ENCODE results near the gene GPC6.
"Not testable (repeated sequence)": the region's sequence is repeated elsewhere in the genome, so short reads cannot be mapped to it uniquely, and the experiment has no call there.

GPC6 gene

DNA sequence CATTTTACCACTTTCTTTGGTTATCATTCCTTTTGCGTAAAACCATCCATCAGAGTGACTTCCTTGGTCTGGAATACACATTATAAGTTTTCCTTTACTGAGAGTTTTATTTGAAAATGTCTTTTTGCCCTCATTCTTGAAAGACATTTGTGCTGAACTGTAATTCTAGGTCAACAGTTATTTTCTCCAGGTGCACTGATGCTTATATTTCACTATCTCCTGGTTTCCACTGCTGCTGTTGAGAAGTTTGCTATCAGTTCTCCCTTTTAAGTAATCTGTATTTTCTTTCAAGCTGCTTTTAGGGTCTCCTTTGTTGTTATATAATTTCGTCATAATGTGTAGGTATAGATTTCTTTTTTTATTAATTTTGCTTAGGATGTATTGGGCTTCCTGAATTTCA, 1092.9 kb downstream of the GPC6 start:
- DNase-seq: no peak

DNA sequence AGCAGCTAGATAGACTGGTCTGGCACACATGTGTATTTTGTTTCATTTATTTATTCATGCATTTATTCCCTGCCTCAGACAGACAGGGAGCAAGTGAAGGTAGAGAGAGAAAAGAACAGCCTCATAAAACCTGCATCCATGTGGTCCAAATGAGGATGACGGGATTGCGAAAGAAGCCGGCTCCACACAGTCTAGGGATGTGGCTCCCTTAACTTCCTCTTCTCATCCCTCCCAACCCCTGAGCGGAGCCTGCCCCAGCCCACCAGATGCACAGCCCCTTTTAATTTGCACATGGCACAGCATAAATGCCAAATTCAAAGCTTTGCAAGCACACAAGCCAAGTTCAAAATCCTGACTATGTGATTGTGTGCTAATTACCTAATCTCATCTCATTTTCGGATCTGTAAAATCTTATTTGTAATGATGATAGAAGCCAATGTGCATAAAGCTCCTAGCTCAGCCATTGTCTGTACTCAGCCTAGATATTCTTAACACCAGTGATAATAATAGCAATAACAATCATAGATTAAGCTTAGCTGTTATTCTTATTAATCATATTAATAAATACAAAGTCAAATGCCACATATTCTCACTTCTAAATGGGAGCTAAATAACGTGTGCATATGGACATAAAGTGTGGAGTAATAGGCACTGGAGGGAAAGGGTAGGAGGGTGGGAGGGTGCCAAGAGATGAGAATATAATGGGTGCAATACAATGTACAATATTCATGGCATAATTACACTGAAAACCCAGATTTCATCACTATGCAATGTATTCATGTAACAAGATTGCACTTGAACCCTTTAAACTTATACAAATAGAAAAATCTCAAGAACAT, 1096.5 kb downstream of the GPC6 start:
- no peak for DNase-seq

DNA sequence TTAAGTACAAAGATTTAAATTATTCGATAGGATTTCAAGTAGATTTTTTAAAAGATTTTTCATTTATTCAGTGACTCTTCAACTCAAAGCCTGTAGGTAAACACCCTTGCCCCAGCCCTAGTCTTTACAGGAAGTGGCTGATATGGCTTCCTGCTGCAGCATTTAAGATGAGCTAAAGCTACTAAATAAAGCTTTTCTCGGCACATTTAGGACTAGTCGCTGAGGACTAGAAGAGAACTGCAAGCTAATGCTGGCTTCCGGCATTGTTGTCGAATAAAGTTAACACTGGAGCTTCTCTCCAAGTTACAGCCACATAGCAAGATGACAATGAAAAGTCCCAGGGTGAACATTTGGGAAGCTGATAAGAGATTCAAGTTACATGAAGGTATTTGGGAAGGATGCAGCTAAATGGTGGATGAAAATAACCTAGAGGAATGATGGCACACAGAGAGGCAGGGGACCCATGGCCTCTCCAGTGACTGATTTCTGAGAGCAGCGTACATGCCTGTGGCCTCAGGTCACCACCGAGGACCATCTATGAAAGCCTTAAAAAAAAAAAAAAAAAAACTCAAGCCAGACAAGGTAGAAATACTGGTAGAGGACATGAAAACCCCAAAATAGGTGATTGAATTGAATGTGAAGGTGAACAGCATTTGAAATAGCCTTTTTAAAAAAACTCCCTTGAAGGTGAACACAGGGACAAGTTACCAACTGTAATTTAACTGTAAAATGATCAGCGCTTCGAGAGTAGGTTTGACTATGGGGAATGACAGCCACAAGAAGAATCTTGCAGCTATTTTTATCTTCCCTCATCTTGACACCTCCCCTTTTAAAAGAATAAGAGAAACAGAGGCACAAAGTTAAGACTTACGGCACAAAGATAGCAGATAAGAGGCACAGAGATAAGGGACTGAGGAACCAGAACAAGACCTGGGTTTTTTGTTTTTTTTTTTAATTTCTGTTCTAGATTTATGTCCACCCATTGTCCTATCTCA, 1097.5 kb downstream of the GPC6 start:
- no peak for DNase-seq

DNA sequence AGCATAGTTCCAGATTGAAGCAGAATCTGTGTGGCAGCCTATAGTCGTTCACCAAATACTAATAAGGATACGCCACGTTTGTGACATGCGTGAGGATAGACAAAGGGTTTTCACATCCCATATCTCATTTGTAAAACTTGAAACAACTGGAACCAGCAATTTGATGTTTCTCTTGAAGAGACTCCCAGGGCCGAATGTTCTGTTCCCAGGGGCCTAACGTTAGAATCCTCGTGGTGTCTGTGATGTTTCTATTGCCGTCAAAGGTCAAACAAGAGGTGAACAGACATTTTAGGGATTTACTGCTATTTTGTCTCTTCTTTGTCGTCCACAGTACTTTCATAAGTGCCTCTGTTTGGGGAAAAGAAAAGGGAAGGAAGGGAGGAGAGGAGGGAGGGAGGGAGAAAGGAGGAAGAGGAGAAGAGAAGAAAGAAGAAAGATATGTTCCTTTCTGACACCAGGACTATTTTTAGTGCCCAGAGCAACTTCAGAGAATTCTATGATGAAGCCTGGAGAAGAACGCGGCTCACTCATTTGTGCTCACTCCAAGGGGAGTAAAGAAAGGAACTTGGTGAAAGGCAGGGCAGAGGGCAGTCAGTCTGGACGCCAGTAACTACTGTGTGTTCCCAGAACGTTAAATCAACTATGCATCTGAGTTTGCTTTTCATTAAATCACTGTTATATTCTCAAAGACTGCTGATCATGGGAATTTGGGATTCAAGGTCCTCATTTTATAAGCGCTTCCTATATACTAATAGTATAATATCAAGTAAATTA, 1098.3 kb downstream of the GPC6 start:
- no peak for DNase-seq

DNA sequence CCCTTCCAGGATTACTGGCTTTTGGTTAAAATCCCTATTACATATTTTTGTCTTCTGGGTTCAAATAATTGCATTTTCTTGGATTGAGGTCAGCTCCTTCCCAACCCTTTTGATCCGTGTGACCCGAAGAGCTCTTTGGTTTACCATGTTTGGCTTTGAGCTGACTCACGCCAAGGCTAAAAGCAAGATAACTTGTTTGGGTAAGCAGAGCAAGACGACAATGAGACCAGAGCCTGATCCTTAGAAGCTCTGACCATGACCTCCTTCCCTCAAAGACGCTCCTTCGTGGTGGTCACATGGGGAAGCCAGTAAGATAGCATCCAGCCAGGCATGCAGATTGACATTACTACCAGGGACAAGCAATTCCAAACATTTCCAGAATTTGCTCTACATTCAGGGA, 1099.0 kb downstream of the GPC6 start:
- DNase-seq: no peak

DNA sequence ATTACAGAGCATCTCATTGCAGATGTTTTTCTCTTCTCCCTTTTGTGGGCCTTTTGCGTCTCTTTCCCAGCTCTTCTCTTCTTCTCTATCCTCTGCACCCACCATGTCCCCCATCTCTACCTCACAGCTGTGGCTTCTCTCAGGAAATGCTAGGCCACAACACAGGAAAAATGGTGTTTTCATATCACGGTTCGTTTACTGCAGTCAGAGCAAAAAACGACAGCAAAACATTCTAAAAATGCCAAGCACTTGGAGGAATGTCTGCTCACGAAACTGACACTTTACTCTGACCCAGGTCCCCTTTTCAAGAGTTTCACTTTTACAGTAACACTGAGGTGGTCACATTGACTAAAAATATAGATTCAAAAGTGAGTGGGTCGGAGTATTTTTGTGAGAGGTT, 1100.7 kb downstream of the GPC6 start:
- no peak for DNase-seq

DNA sequence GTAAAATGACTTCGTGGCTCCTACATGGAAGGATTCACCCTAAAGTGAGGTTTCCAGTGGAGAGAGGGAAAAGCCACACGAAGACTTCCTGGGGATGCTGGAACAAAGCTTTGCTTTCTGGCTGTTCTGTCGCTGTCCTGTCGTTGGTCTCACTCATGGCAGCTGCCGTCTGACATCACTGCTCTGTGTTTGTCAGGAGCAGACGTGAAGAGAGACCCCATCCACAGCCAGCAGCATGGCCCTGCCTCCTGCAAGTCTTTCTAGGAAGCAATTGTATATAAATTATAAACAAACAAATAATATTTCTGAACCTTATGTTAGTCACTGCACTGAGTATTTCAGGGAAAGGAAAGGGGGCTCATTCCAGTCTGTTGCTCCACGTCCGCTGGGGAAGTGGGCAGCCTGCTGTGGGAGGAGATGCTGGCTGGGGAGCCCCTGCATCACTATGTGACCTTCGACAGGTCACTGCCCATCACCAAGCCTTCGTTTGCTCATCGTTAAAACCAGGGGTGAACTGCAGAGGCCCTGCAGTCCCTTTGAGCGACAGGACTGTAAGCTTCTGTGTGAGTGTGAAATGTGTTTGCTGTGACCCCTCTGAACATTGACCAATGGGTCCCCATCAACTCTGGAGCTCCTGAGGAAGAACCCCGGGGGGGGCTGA, 1101.9 kb downstream of the GPC6 start:
- DNase-seq: no peak

DNA sequence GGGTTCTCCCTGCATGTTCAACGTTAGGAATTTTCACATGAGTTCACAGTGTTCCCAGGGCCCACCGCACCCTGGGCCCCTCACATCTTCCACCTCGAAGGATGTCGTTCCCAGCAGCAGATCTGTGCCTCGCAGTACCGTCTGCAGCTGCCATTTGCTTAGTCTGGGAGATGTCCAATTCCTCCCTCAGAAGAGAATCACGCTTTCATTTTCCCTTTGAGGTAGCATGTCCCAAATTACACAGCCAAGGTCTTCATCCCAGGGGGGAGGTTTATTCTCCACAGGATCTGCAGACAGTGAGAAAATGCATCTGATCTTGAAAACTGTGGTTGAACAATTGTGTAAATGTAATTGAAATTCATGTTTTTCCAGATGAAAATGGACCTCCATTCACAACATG, 1102.7 kb downstream of the GPC6 start:
- no peak for DNase-seq

DNA sequence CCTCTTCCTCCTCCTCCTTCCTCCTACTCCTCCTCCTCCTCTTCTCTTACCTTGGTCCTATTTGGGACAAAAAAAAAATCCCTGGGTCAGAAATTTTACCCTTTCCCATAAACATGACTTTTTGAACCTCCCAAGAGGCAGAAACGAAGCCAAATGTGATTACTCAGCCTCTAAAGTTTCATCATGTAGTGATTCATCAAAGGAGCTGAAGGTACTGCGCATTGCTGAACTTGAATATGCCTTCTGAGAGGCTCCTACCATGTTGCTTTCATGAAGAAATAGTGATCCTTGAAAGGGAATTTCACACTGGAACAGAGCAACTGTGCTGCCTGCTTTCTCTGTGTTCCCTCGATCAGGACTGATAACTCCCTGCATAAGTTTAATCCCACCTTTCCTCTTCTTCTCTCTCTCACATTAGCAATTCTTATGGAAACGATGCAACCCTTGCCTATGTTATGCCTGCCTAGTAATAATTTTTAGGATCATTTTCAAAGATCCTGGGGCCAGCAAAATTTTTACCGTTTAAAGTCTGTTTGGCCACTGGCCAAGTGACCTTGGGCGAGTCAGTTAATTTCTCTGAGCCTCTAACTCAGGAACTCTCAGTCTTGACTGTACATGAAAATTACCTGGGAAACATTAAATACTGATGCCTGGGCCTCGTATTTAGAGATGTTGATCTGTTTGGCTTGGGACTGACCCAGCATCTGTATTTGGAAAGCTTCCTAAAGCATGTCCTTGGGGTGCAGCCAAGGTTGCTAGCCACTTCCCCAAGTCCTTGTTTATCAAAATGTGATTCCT, 1103.3 kb downstream of the GPC6 start:
- no peak for DNase-seq

DNA sequence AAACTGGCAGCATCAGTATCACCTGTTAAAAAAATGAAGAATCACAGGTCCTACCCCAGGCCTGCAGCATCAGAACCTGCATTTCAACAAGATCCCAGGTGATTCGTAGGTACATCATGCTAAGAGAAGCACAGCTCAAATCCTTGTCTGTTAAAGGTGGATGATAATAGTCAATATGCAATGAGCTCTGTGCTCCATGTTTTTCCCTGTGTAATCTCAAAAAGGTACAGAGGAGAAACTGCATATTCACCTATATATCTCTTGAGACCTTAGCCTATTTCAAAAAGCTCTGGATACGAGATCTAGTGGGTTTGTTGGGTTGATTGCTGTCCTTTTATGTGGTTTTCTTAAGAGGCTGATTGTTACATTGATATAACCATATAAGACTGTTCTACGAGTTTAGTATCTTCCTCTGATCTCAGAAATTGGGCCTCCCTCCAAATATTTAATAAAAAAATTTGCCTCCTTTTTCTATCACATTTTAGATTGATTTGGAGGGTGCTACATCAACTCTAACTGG, 1104.0 kb downstream of the GPC6 start:
- no peak for DNase-seq

DNA sequence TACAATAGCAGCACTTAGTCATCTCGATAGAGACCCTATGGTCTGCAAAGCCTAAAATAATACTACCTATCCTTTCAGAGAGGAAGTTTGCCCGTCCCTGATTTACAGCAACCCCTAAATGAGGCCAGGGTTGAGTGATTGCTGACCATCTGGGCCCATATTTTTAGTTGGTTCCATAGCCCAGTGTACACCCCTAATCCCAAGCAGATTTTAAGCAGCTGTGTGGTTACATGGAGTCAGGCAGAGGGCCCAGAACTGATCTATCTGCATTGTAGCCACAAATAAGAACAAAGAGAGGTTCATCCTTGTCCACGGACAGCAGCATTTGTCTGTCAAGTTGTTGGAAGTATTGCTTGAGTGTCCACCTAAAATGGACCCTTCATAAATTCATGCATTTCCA, 1104.7 kb downstream of the GPC6 start:
- DNase-seq: no peak

DNA sequence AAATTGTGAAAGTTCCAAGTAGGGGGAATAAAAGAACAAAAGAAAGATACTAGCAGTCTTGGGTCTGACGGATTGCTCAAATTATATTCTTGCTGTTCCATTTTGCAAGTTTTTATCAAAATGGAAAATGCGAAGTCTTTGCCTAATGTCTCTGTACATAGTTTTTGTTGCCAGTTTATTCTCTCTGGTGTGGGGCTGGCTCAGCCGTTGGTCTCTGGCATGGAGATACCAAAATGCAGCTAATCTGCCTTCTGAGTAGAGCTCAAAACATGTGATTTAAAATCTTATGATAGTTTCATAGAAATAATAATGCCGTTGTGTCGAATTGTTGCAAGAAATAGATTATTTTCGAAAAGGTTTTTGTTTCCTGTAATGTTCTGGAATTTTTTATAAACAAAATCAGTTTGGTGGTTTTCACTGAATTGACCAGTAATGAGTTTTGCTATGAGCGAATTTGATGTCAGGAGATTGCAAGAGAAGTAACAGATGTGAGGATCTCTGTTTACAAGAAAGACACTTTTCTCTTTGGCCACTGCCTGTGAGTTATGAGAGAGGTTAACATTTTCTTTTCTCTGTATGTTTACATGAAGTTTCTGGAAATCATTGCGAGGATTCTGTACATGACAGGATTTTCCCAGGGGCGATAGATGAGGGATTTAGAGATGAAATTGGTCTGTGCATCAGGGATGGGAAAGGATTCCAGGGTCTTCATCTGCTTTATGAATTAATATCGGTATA, 1105.9 kb downstream of the GPC6 start:
- no peak for DNase-seq

DNA sequence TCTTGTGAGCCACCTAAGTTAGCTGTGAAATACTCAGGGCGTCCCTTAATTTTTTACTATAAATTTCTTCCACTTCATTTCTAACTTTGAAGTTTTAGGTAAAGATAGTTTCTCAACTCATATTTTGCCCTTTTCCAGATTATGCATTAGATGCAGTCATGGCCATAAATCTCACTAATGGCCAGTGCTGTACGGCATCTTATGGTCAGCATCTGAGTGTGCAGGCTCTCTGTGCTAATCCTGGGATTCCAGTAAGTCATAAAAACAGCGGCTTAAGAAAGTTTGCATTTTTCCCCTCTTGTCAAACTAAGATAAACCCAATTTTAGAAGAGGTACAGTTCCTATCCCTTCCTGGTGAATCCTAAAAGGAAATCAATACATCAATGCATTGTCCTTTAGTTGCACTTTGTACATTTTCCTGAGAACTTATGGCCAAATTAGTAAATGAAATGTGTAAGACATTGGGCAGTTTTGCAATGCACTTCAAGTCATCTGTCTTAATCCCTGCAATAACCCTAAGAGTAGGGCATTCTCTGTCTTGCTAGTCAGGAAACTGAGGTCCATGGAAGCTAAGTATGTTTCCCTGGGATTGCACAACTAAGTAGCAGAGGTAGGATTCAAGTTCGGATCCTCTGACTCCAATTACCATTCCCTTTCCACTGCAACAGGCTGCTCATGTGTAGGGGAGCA, 1106.7 kb downstream of the GPC6 start:
- DNase-seq: no peak

DNA sequence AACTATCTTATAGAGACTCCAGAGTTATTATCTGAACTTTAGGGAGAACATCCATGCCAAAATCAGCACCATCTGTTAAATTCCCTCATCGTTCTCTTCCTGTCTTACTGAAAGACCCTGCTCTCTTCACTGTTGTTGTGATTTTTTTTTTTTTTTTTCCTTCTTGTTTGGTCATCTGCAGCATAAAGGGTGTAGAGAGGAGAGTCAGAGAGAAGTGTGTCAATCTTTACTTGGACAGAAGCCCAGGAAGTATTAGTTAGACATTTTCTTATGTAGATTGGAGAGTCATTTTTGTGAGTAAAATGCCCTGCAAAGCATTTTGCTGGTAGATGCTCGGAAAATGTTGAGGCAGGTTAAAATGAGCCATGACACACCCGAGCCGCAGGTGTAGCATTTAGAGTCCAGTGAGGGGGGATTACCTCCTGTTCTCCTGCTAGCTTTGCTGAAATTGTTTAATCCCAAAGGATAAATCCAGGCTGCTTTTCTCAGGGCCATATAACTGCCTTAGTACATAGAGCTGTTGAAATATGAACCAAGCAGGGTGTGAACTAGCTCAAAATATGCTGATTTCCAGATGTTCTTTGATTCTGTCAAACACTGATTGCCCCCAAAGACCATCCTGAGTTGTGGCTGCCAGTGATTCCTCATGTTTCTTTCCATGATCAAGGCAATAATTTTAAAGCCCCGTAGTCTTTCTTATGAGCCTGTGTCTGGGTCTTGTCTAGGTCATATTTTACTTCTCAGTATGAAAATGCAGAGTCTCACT, 1109.3 kb downstream of the GPC6 start:
- no peak for DNase-seq

DNA sequence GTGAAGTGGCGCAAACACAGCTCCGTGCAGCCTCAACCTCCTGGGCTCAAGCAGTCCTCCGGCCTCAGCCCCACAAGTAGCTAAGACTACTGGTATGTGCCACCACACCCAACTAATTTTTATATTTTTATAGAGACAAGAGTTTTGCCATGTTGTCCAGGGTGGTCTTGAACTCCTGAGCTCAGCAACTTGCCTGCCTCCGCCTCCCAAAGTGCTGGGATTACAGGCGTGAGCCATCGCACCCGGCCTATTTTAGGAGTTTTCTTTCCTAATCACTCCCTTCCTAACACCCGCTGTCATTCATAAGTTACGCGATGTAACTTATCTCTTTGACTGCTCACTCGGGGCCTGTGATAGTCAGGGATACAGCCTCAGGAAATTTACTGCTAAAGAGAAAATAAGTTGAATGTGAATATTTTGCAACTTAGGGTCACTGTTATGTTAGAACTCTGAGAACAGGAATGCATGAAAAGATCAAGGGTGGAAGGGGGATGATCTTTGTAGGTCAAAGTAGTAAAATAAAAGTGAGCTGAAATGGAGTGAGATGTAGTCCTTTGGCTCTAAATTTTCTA, 1112.6 kb downstream of the GPC6 start:
- DNase-seq: no peak

DNA sequence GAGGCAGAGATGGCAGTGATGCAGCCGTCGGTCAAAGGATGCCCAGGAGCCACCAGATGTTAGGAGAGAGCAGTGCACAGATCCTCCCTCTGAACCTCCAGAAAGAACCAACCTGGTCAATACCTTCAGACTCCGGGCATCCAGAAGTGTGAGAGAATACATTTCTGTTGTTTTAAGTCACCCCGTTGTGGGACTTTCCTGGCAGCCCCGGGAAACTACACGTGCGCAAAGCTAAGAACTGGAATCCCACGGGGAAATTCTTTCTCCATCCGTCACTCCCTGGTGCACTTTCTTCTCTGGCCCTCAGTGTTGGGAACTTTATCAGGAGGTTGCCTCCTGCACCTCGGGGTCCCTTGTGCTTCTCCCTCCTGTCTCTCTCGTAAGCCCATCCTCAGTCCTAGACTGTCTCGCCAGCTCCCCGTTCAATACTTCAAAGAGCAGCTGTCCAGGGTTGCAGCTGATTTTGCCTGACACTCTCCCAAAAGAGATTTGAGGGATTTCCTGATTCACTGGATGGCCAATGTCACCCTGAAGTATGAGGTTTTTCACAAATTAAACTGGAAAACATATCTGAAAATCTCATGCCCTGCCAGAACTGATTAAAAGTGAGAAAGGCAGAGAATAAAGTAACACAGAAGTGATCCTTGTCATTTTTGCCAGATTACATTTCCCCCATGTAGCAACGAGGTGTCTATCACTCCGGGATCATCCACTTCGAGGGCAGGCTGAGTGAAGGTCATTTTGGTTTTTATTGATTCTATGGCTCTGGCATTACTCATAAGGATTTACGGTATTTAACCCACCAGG, 1116.0 kb downstream of the GPC6 start:
- no peak for DNase-seq

DNA sequence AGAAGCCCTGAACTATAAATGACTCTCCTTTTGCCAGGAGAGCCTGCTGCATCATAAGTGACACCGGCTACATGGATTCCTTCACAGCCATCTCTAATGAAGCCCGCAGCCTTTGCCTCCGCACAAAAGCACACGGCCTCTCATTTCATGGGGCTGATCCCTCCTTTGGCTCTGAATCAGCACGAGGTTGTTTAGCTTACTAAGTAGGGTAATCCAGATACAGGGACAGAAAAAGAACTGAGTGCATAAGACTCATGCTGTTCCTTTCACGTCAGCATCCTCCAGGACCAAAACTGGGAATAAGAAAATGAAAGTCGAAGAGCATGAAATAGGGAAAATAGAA, 1116.6 kb downstream of the GPC6 start:
- no peak for DNase-seq

DNA sequence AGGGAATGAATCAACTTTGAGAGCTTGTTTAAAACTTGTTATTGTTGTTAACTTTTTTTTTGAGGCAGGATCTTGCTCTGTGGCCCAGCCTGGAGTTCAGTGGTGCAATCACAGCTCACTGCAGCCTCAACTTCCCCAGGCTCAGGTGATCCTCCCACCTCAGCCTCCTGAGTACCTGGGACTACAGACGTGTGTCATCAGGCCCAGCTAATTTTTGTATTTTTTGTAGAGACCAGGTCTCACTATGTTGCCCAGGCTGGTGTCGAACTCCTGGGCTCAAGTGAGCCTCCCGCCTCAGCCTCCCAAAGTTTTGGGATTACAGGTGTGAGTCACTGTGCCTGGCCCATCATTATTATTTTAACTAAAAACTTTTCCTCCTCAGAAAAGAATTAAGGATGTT, 1117.1 kb downstream of the GPC6 start:
- DNase-seq: not testable (repeated sequence)
